ENCODE results near the gene MAP4K4.
"Not testable (repeated sequence)": the region's sequence is repeated elsewhere in the genome, so short reads cannot be mapped to it uniquely, and the experiment has no call there.

MAP4K4 gene

GRCh38 chr2:101930847-101931246 is 233.3 kb downstream of the MAP4K4 start:
- Histone ChIP-seq H3K79me2 (ENCODE audit: insufficient read depth, low read length) (no peaks in the 10 kb centered on the region), H3K27me3 (ENCODE audit: low read length) (no peaks in the 10 kb centered on the region), H3K4me2 (ENCODE audit: low read depth, low read length, poor library complexity, severe bottlenecking) (no peak overlapping the region), H3K4me3 (ENCODE audit: insufficient read depth, low read length, poor library complexity, severe bottlenecking) (no peak overlapping the region), H3F3A (ENCODE audit: insufficient read depth) (no peaks in the 10 kb centered on the region), H3K9ac (ENCODE audit: low read length) (no peak overlapping the region), H3K9me3 (ENCODE audit: insufficient read depth, low read length) (0 out of 2 replicates have a peak, but pooled peaks cover 13% of the 10 kb centered on the region), H3K36me3 (ENCODE audit: low read length) (no peaks in the 10 kb centered on the region), H2AFZ (ENCODE audit: low read depth, low read length, severe bottlenecking) (no peak overlapping the region), H3K9me2 (replicated peaks; ENCODE audit: insufficient read depth, low read length) (no peaks in the 10 kb centered on the region), H3K27ac (ENCODE audit: low read depth, low read length) (no peak overlapping the region), H4K20me1 (ENCODE audit: low read depth, low read length) (no peaks in the 10 kb centered on the region)
- TF ChIP-seq CTCF (IDR thresholded peaks at IDR 0.05; ENCODE audit: insufficient read depth, low read length, poor library complexity, severe bottlenecking): no peak
- no peak for TF ChIP-seq EZH2phosphoT487 (conservative IDR thresholded peaks at IDR 0.05; ENCODE audit: low read length)

- Histone ChIP-seq H3K4me2 (ENCODE audit: low read depth, low read length, poor library complexity, severe bottlenecking) (no peak overlapping the region), H2AFZ (ENCODE audit: low read depth, low read length, severe bottlenecking) (no peak overlapping the region), H3K9me2 (replicated peaks; ENCODE audit: insufficient read depth, low read length) (no peaks in the 10 kb centered on the region), H3K79me2 (ENCODE audit: insufficient read depth, low read length) (no peaks in the 10 kb centered on the region), H3K36me3 (ENCODE audit: low read length) (no peaks in the 10 kb centered on the region), H3F3A (ENCODE audit: insufficient read depth) (no peaks in the 10 kb centered on the region), H3K27me3 (ENCODE audit: low read length) (no peaks in the 10 kb centered on the region), H3K27ac (ENCODE audit: low read depth, low read length) (no peak overlapping the region), H3K9me3 (ENCODE audit: insufficient read depth, low read length) (0 out of 2 replicates have a peak, but pooled peaks cover 13% of the 10 kb centered on the region), H4K20me1 (ENCODE audit: low read depth, low read length) (no peaks in the 10 kb centered on the region), H3K4me3 (ENCODE audit: insufficient read depth, low read length, poor library complexity, severe bottlenecking) (no peak overlapping the region), H3K9ac (ENCODE audit: low read length) (no peak overlapping the region)
- TF ChIP-seq EZH2phosphoT487 (conservative IDR thresholded peaks at IDR 0.05; ENCODE audit: low read length) (no peak), CTCF (IDR thresholded peaks at IDR 0.05; ENCODE audit: insufficient read depth, low read length, poor library complexity, severe bottlenecking) (no peak)
These were observed 233.9 kb downstream of the MAP4K4 start for GRCh38 chr2:101931402-101931801.

GRCh38 chr2:101935764-101936163 is 238.3 kb downstream of the MAP4K4 start:
- not testable (repeated sequence) for H3K36me3 ChIP-seq (ENCODE audit: low read length); H3K9me3 ChIP-seq (ENCODE audit: insufficient read depth, low read length); H3K27me3 ChIP-seq (ENCODE audit: low read length); H3K27ac ChIP-seq (ENCODE audit: low read depth, low read length); H3K9ac ChIP-seq (ENCODE audit: low read length); H2AFZ ChIP-seq (ENCODE audit: low read depth, low read length, severe bottlenecking); H4K20me1 ChIP-seq (ENCODE audit: low read depth, low read length); H3K4me2 ChIP-seq (ENCODE audit: low read depth, low read length, poor library complexity, severe bottlenecking); H3K9me2 ChIP-seq (replicated peaks; ENCODE audit: insufficient read depth, low read length); H3F3A ChIP-seq (ENCODE audit: insufficient read depth); H3K79me2 ChIP-seq (ENCODE audit: insufficient read depth, low read length); H3K4me3 ChIP-seq (ENCODE audit: insufficient read depth, low read length, poor library complexity, severe bottlenecking)

- H4K20me1 ChIP-seq (ENCODE audit: low read depth, low read length): no peaks in the 10 kb centered on the region
- no peaks in the 10 kb centered on the region for H3F3A ChIP-seq (ENCODE audit: insufficient read depth)
- H3K79me2 ChIP-seq (ENCODE audit: insufficient read depth, low read length): no peaks in the 10 kb centered on the region
- no peak overlapping the region for H3K4me3 ChIP-seq (ENCODE audit: insufficient read depth, low read length, poor library complexity, severe bottlenecking)
- H2AFZ ChIP-seq (ENCODE audit: low read depth, low read length, severe bottlenecking): no peak overlapping the region
- H3K9me2 ChIP-seq (replicated peaks; ENCODE audit: insufficient read depth, low read length): no peaks in the 10 kb centered on the region
- H3K27ac ChIP-seq (ENCODE audit: low read depth, low read length): no peak overlapping the region
- H3K9ac ChIP-seq (ENCODE audit: low read length): no peak overlapping the region
- H3K4me2 ChIP-seq (ENCODE audit: low read depth, low read length, poor library complexity, severe bottlenecking): no peak overlapping the region
- TF ChIP-seq CTCF (IDR thresholded peaks at IDR 0.05; ENCODE audit: insufficient read depth, low read length, poor library complexity, severe bottlenecking): no peak
- TF ChIP-seq EZH2phosphoT487 (conservative IDR thresholded peaks at IDR 0.05; ENCODE audit: low read length): no peak
- no peaks in the 10 kb centered on the region for H3K36me3 ChIP-seq (ENCODE audit: low read length)
- no peaks in the 10 kb centered on the region; the same call in 1 of the 2 replicates for H3K9me3 ChIP-seq (ENCODE audit: insufficient read depth, low read length)
- H3K27me3 ChIP-seq (ENCODE audit: low read length): no peaks in the 10 kb centered on the region
These were observed 245.3 kb downstream of the MAP4K4 start for GRCh38 chr2:101942851-101943250.
